Uterus (tissue), 2 donors: Measurements from ENCODE around the gene SERINC2.

Experiments
- POLR2A ChIP-seq, 2 donors: fragments of 450-650 bp; IDR thresholded peaks; one replicate each; pipeline ENCODE4 v1.6.1; 2016; ENCODE audit warnings: antibody characterized with exemption in 2 of 2, mild to moderate bottlenecking in 1 of 2, moderate library complexity in 1 of 2
- TF ChIP-seq, protein P1 (sequence below), 4 experiments: fragments of 200-600 bp in 2 of 4; fragments of 450-650 bp in 2 of 4; sonication (generic) in 2 of 4; IDR thresholded peaks; one replicate each; pipeline ENCODE4 v1.5.1; 2016 to 2019; ENCODE audit warnings: antibody characterized with exemption in 4 of 4, mild to moderate bottlenecking in 2 of 4, moderate library complexity in 1 of 4

DNA sequence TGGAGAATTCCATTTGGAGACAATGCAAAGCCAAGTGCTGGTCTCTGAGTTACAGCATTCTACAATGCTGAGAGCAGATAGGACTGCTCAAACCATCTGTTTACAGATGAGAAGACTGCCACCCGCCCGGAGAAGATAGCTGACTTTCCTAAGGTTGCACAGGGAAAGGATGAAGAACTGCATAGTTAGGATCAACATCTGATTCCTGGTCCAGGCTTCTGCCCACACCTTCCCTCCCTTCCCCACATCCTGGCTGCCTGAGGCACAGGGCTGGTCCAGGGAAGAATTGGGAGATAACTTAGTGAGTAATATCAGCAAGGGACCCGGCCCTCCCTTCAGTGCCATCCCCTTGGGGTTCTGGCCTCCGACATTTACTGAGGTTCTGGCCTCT lies 2.0 kb downstream of the SERINC2 start:
- TF ChIP-seq, protein P1, sequence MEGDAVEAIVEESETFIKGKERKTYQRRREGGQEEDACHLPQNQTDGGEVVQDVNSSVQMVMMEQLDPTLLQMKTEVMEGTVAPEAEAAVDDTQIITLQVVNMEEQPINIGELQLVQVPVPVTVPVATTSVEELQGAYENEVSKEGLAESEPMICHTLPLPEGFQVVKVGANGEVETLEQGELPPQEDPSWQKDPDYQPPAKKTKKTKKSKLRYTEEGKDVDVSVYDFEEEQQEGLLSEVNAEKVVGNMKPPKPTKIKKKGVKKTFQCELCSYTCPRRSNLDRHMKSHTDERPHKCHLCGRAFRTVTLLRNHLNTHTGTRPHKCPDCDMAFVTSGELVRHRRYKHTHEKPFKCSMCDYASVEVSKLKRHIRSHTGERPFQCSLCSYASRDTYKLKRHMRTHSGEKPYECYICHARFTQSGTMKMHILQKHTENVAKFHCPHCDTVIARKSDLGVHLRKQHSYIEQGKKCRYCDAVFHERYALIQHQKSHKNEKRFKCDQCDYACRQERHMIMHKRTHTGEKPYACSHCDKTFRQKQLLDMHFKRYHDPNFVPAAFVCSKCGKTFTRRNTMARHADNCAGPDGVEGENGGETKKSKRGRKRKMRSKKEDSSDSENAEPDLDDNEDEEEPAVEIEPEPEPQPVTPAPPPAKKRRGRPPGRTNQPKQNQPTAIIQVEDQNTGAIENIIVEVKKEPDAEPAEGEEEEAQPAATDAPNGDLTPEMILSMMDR (IDR thresholded peaks at IDR 0.05): no peak
- TF ChIP-seq POLR2A (IDR thresholded peaks at IDR 0.05): no peak
